ENCODE data around the gene ABR.
"Not testable (repeated sequence)": the region's sequence is repeated elsewhere in the genome, so short reads cannot be mapped to it uniquely, and the experiment has no call there.

The ABR gene

DNA sequence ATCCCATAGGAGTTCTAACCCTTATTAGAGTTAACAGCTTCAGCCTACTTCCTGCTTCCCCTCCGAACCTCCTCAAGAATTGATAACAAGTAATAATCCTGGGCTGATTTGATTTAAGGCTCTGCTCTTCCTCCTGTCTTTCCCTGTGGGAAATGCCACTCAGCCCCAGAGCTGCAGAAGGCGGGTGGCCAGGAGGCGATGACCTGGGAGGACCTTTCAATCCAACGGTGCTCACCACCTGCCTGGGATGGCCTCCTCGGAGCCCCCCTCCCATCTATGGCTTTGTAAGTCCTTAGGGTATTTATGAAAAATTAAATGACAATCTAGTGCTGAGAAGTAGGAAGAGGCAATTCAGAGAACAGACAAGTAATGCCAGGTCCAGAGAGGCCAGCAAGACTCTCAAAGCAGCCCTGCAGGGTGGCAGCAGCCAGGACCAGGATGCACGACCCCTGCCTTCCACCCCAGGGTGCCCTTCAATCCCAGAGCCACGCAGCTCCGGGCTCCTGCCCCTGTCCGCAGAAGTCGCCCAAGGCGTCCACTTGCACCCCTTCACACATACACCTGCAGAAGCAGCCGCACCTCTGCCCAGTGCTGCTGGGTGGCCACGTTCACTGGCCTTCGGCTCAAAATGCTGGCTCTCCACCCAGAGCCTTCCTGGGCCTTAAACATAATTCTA, 34.3 kb downstream of the ABR start:
- no peak for DNase-seq

DNA sequence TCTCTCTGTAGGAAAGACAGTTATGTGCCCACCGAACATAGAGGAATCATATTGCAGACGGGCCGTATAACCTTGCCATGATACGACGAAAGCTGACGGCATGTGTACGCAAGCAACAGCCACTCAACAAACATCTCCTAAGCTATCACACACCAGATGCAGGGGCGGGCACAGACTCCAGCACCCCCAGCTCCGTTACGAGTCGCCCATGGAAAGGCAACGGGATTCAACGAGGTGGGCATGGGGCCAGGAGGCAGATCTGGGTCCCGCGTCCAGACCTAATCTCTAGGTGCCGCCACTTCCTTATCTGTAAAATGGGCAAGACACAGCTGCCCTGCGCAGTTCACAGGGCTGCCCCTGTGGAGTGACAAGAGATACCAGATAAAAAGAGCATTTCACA, 35.6 kb downstream of the ABR start:
- no peak for DNase-seq

DNA sequence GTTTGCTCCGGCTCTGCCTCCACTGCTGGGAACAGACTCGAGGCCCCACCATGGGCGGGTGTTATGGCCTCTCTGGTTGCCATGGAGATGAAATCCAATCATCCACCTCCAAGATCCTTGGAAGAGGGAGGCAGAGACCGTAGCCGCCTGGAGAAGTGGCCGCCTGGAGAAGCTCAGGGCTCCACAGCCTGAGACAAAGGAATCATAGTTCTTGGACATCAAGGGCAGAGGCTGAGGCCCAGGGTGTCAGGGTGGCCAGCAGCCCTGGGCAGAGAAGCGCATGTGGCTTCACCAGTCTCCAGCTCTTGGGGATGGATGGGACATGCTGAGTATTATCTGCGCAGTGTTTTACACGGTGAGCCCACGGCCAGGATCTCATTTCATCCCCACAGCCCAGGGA, 36.2 kb downstream of the ABR start:
- DNase-seq: no peak

DNA sequence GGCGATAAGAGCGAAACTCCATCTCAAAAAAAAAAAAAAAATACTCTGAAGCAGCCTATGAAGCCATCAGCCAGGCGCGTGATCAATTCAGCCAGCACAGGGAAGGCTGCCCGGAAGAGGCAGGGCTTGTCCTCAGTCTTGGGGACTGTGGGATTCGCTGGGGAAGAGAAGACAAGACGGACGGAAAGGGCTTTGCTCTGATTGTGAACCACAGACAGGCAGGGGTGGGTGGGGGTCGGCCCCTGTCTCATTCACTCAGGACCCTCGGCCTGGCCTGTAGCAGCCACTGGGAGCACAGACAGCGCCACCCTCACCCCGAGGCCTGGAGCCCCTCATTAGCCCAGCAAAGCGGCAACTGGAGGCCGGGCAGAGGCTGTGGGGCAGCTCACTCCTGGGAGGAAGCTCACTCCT, 37.2 kb downstream of the ABR start:
- DNase-seq: no peak

DNA sequence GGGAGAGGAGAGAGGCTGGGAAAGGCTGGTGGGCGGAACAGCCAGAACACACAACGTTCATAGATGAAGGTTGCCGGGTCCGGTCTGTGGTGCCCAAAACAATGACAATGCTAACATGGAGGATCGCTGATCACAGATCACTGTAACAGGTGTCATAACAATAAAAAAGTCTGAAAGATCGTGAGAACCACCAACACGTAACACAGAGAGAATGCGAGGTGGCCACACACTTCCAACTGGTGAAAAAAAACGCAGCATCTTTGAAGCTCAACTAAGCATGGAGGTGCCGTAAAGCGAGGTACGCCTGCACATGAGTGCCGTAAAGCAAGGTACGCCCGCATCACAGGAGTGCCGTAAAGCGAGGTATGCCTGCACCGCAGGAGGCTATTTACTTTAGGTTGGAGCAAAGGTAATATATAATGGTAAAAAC, 42.3 kb downstream of the ABR start:
- peak; percentile 12 to 54 for DNase-seq

DNA sequence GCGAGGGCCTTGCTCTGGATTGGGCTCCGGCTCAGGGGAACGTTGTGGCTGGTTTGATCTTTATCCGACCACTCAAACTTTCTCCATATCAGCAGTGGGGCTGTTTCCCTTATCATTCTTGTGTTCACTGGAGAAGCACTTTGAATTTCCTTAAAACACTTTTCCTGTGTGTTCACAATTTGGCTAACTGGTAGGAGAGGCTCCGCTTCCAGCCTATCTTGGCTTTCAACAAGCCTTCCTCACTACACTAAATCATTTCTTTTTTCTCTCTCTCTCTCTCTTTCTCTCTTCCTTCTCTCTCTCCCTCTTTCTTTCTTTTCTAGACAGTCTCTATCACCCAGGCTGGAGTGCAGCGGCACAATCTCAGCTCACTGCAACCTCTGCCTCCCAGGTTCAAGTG, 43.0 kb downstream of the ABR start:
- DNase-seq: no peak

DNA sequence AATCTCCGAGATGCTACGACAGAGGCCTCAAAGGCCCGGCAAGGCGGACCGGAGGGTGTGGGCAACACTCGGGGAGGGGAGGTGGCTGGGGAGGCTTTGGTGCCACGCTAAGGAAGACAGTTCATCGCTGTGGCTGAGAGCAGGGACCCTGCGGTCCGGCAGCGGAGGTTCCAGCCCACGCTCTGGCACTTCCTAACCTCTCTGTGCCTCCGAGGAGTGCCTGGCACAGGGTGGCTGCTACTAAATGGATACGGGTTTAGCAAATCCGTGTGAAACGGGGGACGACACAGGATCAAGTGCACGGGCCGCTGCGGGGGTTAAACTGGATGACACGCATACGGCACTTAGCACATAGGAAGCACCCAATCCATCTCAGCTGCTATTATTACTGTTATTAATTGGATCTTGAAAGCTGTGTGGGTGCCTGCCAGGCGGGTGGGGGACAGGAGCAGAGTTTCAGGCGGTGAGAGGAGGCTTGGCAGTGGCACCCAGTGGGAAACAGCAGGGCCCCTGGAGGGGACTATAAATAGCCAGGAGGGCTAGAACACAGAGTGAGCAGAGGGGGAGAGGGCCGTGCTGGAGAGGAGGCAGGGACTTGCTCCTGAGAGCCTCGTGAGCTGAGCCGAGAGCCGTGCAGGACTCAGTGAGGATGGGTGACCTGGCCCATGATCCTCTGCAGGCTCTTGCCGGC, 45.0 kb downstream of the ABR start:
- no peak for DNase-seq

DNA sequence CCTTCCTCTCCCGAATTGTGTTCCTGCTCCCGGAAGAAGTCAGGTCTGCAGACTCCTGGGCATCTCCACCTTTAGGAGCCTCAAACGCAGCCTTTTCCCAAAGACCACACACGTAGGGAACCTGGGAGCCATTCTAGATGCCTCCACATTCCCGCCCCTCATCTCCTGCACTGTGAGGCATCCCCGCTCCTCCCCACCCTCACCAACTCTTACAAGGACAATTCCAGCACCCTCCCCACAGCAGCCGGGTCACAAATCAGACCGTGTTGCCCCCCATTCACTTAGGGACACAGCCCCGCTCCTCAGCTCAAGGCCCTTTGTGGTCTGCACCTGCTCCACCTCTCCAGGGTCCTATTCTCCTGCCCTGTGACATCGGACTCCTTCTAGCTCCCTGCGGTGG, 49.6 kb downstream of the ABR start:
- no peak for DNase-seq

DNA sequence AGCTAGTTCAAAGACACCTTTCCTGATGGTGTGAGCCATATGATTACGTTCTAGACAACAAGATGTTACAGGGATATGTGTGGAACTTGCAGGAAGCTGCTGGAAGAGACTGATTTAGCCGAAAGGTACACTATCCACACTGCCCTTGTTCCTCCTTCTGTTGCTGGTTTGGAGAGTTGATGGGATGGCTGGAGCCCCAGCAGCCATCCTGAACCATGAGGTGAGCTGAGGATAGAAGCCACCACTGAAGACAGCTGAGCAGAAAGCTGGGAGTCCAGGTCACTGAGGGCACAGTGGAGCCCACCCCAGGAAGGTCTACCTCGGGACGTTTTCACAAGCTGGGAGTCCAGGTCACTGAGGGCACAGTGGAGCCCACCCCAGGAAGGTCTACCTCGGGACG, 51.3 kb downstream of the ABR start:
- DNase-seq: not testable (repeated sequence)

DNA sequence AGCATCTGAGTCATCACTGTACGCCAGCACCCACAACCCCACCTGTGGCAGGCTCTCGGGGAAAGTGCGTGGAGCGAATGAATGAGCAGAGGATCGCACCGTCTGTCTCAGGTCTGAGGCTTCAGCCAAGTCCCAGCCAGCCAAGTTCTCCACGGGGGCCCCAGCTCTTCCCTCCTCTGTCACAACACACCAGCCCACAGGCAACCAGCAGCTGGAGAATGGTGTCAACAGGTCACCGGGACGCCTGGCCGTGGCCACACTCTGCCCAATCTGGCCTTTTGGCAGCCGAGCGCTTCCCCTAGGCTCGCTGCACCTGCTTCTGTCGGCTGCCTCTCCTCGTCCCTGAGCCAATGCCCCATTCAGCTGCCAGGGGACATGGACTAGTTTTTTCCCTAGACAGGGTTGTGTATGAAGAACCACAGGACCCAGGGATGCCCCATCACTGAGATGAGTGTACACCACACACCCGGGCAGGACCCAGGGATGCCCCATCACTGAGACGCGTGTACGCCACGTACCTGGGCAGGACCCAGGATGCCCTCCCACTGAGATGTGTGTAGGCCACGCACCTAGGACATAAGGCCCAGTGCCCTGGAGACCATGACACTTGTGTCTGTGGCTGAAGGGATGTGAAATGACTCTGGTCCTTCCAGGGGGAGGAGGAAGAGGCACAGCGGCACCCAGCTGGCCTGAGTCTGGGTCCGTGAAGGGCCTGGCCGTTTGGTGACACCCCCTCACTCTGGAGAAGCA, 52.8 kb downstream of the ABR start:
- DNase-seq: no peak

DNA sequence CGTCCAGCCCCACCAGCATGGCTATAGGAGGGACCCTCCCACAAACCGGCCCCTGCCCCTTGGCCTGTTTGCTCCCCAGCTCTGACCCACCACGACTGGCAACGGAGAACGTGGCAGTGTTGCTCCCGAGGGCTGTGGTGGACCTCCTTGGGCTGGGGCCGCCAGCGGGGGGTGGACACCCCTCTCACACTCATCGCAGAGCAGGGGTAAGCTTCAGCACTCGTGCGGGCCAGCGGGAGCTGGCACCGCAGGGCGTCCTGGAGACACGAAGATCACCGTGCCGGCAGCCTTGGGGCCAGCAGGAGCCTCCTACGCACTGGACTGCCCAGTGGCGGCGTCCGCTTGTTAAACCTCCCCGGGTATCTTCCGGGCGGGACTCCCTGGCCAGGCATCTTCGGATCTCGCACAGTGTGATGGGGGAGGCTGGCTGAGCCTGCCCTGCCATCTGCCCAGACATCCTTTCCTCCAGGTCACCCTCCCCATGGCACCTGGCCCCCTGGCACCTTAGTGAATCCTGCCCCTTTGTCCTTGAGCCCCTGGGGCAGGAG, 53.5 kb downstream of the ABR start:
- no peak for DNase-seq

DNA sequence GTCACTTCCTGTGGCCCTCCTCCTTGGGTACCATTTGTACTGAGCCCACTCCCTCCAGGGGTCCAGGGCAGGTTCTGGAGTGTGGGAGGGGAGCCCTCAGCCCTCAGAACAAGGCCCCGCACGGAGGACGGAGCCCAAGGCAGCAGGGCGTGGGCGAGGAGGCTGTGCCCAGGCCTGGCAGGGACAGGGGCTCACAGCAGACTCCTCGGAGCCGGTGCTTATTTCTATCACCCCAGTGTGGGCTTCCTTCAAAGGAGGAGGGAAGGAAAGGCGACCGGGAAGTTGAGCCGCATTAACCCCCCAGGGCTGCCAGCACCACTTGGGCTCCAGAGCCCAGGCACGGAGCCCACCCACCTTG, 54.0 kb downstream of the ABR start:
- DNase-seq: no peak

DNA sequence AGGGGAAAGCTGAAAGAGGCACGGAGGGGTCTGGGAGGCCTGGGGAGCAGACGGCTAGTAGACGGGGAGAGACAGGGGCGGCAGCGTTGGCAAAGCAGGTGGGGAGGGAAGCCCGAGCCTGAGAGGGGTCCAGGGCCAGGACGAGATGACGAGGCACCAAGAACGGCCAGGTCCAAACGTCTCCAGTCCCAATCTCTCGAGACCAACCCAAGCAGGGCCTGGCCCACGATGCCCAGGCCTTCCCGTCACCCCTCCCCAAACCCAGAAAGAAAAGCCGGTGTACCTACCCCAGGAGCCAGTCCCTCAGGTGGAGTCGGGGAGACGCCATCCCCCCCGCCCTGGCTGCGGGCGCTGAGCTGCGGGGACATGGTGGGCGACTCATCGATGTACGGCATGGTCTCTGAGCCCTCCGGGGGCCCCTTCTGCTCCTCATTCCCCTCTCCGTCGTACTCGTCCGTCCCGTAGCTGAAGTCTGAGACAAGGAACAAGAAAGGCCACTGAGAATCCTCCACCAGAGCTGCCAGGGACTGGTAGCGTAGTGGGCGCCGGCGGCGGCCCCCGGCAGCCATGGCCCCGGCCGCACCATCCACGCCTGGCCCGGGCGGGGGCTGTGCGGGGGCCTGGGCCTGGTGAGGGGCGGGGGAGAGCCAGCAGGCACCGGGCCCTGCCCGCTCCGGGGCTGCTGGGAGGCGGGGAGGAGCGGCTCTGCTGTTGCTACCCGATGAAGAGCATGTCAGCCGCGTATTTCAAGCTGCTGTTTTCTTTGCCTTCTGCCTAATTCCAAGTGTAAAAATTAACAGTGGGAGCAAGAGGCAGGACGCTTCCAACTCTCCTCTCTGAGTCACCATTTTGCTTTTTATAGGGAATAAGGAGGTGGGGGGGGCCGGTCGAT, 54.6 kb downstream of the ABR start:
- no peak for DNase-seq

DNA sequence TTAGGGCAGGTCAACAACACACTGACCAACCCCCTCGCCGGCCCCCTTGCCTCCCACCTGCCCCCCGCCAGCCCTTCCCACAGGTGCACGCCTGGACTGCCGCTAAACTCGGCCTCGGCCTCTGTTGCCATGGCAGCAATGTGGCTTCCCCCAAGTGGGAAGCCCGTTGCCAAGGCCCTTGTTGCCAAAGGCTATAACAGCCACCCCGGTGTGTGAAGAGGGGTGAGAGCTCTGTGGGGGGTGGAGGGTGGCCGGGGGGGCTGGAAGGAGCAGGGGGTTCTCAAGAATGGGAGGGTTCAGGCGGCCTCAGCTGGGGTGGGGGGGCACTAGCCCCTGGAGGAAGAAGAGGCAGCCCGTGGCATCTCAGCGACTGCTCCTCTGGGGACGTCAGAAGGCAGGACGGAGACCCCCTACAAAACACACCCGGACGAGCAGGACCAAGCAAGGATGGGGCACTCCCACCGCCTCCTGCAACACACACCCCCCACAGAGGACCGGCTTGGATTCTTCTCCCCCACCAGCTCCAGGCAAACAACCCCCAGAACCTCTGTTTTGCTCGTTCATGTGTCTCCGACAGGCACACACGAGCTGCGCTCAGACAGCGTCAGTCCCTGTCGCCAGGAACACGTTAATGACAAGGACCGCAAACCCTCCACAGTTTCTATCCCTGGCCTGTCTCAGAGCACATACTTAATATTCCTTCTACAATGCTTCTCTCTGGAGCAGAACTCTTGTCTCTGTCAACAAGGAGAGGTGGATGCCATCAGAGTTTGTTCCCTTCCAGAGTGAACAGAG, 55.7 kb downstream of the ABR start:
- no peak for DNase-seq

DNA sequence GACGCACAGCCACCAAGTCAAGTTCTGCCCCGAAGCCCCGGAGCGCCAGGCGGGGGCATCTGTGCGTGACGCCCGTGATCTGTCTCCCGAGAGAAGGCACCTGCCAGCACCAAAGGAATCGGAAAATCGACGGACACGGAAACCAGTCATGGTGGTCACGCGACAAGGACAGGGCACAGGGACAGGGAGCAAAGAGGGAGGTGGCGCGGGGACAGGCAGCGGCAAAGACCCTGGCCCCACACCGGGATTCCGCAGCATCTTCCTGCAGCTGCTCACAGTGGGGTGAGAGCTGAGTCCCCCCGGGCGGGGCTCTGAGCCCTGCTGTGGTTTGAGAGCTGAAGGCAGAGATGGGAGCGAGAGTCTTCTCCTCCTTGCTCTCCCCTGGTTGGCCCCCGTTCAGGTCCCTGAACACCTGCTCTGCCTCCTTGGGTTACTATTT, 56.4 kb downstream of the ABR start:
- no peak for DNase-seq

DNA sequence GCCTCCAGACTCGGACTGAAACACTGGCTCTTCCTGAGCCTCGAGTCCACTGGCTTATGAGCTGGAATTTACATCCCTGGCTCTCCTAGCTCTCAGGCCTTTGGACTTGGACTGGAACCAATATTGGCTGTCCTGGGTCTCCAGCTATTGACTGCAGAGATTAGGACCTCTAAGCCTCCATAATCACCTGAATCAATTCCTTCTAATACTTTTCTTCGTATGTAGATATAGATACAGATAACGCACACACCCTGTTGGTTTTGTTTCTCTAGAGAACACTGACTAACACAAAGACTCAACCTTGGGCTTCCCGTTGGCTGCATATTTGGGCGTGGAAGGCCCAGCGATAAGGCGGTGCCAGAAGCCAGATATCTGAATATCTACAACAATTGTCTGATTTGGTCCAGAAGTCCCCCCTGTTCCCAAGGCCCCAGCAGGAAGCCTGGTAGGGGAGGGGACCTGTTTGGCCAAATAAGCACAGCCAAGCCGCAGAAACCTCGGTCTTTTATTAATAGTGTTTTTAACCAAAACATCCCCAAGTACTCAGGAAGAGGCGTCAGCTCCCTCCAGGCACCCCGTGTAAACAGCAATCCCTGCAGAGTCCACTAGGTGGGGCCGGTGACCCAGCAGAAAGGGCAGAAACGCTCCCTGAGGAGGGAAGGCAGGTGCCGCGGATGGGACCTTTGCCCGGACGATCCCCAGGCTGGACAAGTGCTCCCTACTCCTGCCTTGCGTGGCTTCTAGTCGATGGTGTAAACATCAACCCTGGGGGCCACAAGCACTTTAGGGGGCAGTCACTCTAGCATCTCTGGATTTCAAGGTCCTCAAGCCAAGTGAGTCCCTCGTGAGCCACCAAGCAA, 57.0 kb downstream of the ABR start:
- peak; percentile 74 to 85 for DNase-seq

DNA sequence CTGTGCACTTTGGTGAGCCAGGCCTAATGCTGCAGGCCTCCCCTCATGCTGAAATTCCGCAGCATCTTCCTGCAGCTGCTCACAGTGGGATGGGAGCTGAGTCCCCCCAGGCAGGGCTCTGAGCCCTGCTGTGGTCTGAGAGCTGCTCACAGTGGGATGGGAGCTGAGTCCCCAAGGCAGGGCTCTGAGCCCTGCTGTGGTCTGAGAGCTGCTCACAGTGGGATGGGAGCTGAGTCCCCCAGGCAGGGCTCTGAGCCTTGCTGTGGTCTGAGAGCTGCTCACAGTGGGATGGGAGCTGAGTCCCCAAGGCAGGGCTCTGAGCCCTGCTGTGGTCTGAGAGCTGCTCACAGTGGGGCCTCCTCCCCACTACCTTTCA, 58.4 kb downstream of the ABR start:
- not testable (repeated sequence) for DNase-seq

DNA sequence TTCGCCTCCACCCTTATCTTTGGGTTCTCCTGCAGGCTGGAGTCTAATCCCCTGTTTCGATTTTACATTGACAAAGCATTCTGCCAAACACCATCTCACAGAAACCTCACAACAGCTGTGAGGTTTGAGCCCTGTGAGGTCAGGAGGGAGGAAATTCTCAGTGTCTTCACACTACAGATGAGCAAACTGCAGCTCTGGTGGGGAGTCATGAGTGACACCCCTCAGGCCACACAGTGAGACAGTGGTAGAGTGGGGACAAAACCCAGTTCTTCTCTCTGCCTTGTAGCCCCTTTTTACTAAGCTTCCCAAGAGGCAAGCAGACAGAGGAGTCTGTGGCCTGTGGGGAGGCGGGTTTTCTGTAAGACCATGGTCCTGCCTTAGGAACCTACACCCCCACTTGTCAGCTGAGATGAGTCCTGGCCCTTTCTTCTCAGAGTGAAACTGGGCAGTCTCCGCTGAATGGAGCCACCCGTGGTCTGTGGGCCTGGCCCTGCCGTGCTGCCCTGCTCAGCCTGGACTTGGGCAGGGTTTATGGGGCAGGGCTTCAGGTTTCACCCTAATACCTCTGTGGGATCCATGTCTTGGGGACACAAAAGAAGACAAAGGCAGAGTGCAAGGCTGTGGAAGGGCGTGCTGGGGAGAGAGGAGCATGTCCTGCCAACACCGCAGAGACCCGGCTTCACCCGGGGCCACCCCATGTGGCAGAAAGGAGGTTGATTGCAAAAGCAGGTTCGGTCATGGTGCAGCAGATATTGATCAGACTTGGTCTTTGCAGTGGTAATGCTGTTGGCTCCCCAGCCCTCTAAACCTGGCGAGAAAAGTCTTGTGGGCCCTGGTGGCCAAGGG, 59.0 kb downstream of the ABR start:
- peak in 1 of 2 donors; percentile 28 for DNase-seq

DNA sequence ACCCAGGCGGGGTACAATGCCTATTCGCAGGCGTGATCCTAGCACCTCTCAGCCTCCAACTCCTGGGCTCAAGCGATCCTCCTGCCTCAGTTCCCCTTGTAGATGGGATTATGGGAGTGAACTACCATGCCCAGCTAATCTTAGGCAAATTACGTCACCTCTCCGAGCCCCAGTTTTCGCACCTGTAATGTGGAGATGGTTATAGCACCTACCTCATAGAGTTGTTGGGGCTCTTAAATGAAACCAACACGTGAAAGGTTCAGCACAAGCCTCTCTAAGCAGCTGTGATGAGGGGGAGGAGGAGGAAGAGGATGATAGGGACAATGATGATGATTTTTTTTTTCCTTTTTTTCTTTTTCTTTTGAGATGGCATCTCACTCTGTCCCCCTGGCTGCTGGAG, 59.9 kb downstream of the ABR start:
- peak in 1 of 2 donors; percentile 26 for DNase-seq

DNA sequence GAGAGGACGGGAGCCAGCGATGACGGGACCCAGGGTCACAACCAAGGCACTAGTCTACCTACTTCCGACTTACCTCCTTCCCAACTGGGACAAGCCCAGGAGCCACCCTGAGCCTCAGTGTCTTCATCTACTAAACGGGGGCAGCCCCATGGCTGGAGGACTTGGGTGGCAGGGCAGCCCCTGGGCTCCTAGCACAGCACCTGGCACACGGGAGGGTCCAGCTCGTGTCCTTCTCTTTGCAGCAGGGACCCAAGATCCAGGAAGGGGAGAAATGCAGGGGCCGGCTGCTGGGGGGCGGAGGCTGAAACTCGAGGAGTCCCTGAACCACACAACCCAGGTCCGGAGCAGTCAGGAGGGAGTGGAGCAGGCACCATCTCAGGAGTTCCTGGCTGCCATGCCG, 63.2 kb downstream of the ABR start:
- no peak for DNase-seq

All from CD4-positive, alpha-beta T cell treated with Interferon alpha-2 for 1 hour (primary cell).